Inflammatory macrophage treated with lipopolysaccharide for 1 hour (primary cell): ENCODE data around the gene RFFL.
"Not testable (repeated sequence)": the region's sequence is repeated elsewhere in the genome, so short reads cannot be mapped to it uniquely, and the experiment has no call there.

Source experiments
- DNase-seq, 2 donors: peaks; one replicate each; pipeline ENCODE4 v3.0.0-alpha.2; 2020 to 2022

The RFFL gene

DNA sequence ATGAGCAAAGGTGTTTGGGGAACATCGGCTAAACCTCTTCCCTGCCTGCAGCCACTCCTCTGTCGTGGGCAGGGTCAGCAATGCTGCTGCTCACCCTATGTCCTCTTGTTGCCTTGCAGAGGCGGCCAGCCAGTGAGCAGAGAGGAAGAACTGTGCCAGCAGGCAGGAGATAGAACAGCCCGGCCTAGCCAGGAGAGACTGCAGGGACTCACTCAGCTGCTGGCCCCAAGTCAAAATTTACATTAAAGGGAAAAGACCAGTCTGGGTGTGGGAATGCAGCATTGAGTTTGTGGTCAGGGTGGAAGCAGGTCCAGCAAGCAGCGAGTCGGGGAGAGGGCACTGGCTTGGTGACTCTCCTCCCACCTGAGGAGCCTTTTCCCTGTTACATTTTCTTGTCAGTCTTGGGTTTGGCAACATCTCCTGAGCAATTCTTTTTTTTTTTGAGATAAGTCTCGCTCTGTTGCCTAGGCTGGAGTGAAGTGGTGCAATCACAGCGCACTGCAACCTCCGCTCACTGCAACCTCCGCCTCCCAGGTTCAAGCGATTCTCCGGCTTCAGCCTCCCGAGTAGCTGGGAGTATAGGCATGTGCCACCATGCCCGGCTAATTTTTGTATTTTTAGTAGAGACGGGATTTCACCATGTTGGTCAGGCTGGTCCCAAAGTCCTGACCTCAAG, 60.5 kb downstream of the RFFL start:
- no peak for DNase-seq

GRCh38 chr17:35001549-35001948, 62.0 kb downstream of the RFFL start:
- DNase-seq, result no peak

DNA sequence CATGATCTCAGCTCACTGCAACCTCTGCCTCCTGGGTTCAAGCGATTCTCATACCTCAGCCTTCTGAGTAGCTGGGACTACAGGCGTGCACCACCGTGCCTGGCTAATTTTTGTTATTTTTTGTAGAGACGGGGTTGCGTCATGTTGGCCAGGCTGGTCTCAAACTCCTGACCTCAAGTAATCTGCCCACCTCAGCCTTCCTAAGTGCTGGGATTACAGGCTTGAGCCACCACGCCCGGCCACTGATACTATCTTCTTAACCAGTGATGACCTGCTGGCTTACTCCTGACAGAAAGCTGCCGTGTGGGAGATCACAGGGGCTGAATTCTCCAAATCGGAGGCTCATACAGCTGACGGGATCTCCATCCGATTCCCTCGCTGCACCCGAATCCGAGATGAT, 62.5 kb downstream of the RFFL start:
- DNase-seq, result not testable (repeated sequence)

DNA sequence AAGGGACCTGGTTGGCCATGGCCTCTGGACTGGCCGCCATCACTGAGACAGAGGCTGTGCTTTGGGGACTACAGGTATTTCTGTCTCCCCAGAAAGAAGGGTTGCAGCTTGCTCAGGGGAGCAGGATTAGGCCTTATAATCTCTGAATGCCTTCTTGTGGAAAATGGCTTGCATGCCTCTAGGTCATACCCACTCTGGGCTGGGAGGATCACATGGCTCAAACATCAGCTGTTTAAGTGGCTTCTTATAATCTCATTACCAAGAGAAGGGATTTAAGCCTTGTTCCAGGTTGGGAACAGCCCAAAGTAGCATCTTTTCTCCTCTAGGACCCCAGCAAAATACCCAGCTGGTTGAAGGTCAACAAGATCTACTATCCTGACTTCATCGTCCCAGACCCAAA, 64.1 kb downstream of the RFFL start:
- no peak for DNase-seq

DNA sequence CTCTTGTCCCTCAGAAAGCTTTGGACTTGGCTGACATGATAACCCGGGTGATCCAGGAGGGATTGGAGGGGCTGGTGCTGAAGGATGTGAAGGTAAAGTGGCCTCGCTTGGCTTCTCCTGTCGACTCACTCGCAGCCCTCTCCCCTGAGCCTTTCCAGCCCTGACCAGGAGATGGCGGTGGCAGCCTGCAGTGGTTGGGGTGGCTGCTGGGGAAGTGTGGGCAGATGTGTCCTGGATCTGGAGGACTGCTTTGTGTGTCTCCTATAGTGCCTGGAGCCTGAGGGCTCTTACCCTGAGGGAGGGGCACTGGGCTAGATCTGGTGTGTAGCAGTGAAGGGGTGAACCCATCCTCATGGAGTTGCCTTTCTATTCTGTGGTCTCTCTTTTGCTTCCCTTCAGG, 65.3 kb downstream of the RFFL start:
- peak; percentile 62 to 82 for DNase-seq

DNA sequence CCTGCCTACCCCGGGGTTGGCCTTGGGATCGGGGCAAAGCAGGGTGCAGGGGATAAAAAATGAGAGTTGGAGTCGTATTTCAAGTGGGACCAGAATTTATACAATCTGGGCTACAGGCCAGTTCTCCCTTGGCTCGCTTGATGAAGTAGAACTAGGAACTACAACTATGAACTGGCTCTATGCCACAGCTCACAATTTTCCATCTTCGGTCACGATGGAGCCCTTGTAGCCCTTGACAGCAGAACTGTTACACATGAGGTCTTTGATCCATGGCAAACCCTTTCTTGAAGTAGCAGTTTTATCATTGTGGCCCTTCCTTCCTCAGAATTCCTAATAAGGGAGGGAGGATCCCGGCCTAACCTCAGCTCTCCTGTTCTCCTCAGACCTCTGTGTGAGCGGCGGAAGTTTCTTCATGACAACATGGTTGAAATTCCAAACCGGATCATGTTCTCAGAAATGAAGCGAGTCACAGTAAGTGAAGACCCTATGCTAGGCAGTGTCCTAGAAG, 66.1 kb downstream of the RFFL start:
- no peak for DNase-seq

GRCh38 chr17:34996422-34997285, 66.9 kb downstream of the RFFL start:
- DNase-seq, result peak; percentile 22

DNA sequence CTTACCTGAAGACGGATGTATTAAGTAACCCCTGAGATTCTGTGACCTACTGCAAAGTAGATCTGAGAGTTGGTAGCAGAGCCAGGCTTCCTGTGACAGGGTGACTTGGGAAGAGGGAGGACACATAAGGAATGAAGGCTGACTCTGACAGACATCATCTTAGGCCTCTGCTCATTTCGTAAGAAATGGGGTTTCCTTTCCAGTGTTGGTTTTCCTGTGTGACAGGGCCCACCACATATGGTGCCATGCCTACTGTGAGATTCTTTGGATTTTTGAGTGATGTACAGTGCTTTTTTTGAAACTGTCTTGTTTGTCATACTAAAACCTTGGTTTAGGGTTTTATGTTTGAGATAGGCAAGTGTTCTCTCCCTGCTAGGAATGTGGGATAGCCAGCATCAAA, 70.5 kb downstream of the RFFL start:
- DNase-seq, result no peak

DNA sequence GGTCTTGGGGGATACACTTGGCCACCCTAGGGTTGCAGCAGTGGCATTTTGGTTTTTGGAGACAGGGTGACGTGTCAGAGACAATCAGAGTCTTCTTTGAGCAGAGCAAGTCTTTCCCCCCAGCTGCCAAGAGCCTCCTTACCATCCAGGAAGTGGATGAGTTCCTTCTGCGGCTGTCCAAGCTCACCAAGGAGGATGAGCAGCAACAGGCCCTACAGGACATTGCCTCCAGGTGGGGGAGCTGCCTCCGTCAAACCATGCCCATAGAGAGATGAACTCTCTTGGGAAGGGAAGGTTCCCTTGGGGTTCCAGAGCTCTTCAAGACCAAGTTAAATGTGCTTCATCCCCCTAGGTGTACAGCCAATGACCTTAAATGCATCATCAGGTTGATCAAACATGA, 71.9 kb downstream of the RFFL start:
- DNase-seq, result no peak

DNA sequence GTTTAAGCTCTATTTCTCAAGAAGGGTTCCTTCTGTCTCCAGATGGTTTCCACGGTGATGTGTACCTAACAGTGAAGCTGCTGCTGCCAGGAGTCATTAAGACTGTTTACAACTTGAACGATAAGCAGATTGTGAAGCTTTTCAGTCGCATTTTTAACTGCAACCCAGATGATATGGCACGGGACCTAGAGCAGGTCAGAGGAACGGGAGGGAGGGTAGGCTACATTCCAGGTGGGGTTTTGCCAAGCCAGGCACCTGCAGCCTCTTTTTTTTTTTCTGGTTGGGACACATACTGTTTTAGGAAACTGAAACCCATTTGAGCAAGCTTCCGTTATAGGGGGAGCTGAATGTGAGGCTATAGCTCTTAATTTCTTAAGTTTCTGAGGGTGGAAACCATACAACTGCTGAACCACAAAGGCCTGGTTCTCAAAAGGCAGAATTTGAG, 72.6 kb downstream of the RFFL start:
- DNase-seq, result peak; percentile 49 to 53

DNA sequence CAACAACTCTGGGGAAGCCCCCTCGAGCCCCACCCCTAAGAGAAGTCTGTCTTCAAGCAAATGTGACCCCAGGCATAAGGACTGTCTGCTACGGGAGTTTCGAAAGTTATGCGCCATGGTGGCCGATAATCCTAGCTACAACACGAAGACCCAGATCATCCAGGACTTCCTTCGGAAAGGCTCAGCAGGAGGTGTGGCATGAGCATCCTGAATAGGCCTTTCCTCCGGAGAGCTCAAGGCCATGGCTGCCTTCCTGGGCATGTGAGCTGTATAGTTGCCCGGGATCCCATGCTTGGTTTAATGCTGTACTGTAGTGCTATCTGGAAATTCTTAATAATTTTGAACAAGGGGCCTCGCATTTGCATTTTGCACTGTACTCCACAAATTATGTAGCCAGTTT, 74.0 kb downstream of the RFFL start:
- DNase-seq, result no peak

DNA sequence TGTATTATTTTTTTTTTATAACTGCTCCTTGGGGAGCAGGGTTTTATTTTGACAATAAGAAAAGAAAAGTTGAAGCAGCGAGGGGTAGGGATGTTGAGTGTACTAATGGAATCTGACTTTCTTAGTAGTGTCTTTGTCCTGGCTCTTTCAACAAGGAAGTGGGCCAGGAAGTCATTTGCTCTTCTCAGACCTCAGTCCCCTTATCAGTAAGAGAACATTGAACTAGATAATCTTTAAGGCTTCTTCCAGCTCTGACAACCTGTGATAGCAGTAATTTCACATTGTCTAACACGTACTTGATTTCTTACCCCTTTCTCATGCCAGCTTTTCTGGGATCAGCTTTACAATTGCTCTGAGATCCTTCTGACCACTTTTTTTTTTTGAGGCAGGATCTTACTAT, 74.9 kb downstream of the RFFL start:
- no peak for DNase-seq

DNA sequence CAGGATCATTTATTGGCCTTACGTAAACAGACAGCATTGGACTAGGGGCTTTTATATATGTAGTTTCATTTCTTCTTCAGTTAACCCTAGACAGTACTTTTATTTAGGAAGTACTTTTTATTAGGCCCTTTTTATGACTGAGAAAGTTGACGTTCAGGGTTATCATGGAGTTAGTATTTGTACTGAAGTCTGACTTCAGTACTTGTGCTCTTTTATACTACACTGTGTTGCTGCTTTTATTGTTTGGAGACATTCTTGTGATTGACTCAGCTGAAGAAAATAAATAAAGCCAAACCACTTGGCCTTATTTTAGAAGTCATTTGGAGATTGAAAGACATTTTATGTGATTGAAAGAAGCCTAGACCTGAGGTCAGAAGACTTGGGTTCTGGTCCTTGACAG, 76.3 kb downstream of the RFFL start:
- DNase-seq, result no peak

DNA sequence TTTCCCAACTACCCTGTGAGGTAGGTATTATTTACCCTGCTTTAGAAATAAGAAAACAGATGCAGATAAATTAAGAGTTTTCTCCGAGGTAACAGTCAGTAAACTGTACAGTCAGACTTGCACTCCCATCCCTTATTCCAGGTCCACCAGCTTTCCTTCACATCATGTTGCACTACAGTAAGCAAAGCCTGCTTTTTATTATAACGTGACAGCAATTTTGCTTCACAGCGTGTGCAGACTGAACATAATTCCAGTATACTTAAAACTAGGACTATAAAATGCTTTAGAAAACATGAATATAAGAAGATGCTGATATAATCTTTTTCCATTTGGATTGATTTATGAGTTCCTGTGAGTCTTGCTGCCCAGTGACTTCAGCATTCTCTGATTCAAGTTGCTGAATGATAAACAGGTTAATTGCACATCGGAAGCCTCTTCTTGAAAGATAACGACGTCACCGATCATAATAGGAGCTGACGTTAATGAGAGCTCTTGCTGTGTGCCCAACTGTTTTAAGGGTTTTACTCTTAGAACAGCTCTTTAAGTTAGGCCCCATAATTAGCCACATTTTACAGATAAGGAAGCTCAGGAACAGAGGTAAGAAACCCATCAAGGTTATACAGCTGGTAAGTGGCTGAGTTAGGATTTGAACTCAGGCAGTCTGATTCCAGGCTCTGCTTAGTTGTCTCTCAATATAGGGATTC, 81.8 kb downstream of the RFFL start:
- no peak for DNase-seq

DNA sequence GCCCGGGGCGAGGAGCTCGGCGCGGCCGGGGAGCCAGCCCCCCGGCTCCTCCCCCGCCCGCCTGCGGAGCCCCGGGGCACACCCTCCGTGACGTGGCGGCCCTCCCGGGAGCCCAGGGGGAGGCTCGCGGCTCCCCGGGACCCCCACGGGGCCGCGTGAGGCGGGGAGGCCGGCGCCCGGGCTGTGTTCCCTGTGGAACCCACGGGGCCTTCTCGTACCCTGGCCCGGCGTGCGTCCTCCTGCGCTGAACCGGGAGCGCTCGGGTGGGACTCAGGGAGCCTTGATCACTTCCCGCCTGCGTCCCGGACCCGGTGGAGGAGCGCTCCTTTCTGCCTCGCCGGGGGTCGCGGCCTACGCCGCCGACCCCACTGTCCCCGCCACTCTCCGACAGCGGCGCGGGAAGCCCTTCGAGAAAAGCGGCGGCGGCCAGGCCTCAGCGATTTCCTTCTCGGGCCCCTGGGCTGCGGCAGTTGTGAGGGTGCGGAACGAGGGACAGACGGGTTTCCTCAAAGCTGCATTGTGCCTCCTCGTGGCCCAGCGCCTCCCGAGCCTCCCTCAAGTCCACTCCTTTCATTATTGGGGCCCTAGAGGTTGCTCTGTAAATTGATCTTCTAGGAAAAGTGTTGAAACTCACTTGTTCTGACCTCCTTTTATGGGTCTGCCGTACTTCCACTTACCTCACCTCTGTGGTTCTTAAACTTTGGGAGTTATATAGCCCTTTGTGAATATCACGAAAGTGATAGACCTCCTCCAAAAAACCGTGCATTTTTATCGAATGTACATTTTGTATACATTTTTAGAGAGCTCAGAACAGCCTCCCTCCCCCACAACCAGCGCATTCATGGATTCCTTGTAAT, 82.6 kb downstream of the RFFL start:
- DNase-seq, result peak; percentile 81 to 84

- peak; percentile 93 to 94 for DNase-seq
These were observed 83.2 kb downstream of the RFFL start, which contains the start of gene LIG3 for GRCh38 chr17:34980353-34980680. TSS of gene LIG3 (plus strand) at chr17:34980512. CDS start at chr17:34983006, 2,494 bp downstream.

DNA sequence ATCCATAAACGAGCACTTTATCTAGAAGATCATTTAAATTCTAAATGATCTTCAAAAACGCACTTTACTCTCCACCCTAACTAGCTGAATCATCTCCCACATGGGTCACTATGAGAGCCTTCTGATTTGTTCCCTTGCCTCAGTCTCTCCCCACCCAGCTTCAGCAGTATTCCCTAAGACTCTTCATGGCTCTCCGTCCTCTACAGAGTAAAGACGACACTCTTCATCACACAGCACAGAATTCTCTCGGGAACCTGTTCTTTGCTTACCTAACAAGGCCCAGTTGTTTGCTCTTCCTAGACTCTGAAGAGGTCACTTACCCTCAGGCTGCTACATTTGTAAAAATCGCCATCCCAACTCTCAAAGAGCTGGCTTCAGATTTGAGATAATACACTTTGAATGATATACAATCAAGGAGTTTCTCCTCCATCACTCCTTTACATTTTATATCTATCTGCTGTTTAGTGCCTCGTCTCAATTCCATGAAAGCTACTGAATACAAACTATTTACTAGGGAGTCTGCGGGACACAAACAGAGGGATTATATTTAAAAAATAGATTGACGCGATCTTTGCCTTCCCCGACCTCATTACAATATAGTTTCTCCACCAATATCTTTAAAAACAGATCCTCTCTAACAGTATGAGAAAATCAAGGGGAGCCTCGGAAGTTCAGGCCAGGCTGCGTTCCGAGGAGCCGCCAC, 83.7 kb downstream of the RFFL start:
- no peak for DNase-seq

- DNase-seq, result no peak
These were observed 84.4 kb downstream of the RFFL start for GRCh38 chr17:34979153-34979552.

DNA sequence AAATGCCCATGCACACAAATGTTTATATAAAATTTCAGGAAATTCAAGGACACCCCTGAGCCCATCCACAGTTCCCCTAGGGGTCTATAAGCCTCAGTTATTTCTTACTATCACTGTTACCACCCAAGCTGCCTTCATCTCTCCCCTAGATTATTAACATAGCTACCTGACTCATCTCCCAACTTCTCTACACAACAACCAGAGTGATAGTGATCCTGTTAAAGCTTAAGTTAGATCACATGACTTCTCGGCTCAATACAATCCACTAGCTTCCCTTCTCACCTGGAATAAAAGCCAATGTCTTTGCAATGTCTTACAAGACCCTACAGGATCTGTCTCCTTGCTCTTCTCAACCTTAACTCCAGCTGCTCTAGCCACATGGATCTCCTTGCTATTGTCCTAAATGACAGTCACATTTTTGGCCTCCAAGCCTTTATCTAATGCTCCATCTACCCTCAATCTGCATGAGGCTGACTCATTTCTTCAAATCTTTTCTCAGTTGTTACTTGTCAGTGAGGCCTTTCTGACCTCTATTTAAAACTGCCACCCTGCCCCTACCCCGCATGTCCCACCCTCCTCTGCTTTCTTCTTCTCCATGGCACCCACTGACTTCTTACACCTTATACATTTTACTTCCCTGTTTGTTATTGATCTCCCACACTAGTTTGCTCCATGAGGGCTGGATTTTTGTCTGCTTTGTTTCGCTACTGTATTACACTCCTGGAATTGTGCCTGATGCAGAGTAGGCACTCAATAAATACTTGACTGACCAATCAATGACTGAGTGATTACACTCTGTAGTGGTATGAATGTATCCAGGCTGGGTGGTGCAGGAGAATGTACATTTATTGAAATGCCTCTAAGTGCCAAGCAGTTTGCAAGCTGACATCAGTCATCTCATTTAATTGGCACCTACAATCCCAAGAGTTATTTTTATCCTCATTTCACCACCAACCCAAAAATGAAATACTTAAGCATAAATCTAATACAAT, 88.4 kb downstream of the RFFL start:
- no peak for DNase-seq

DNA sequence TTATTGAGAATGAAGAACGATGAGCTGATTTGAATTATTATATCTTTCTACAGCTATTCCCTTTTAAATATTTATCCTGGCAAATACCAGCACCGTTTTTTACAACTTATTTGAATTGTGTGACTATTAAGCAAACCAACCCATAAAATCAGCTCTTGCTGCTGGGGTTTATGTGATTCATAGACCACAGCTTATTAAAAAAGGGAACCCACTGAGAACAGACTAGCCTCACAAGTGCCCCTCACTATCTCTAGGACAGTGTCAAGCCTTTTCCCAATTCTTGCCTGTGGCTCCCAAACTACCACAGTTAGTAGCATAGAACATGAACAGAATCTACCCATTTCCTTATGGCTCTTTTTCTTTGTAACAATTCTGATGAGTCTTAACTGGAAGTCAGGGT, 89.3 kb downstream of the RFFL start:
- DNase-seq, result no peak
